ENCODE measurements around the gene SUCNR1. TPM values are rescaled to one million over a fixed set of nuclear protein-coding genes. Genes with fewer than 3 reads are reported as not detected.

The SUCNR1 gene
- total RNA-seq, 2 experiments from 2014 or later, result not detected

DNA sequence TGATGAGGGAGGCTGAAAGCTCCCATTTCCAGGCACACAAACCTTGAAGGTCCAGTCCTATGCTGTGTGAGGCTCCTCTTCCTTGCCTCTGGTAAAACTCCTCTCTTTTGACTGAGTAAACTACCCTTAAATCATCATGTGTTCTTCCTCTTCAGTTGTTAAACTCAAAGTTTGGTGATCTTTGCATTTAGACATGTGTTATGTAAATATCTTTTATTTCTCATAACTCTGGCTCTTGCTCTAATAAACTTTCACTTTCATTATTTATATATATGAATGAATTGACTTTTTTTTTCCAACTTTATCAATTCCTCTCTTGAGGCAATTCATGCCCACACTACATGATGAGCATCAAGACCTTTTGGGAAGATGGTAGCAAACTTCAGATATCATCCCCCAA lies 26.6 kb downstream of the SUCNR1 start:
- H3K27me3 Mint-ChIP-seq, result peaks cover 3% of the 10 kb centered on the region
- ChIA-PET POLR2A (no interaction called here), CTCF (no interaction called here)
- H3K36me3 Mint-ChIP-seq (ENCODE audit: low read depth), result no peaks in the 10 kb centered on the region
- DNase-seq, result no peak
- H3K27ac Mint-ChIP-seq, result no peak overlapping the region
- peaks cover 31% of the 10 kb centered on the region for H3K4me1 Mint-ChIP-seq
- H3K9me3 Mint-ChIP-seq, result no peaks in the 10 kb centered on the region
- H3K4me3 Mint-ChIP-seq, result no peak overlapping the region

DNA sequence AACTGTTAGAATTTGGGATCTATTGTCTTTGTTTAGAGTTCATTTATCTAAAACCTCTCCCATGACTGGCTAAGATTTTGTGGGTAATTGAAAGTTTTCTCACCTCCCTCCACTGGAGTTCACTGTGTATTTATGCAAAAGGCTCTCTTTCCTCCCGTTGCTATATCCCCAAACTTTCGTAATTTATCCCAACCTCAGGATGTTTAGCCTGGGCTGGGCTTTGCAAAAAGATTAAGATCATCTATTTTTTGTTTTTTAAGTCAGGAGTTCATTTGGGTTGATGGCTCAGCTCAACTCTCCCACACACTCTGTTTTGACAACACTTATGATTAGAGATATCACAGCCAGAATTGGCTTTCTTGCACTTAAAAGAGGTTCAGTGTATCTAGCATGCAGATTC lies 27.0 kb downstream of the SUCNR1 start:
- H3K27ac Mint-ChIP-seq, result peak overlapping the region; percentile 2
- H3K27me3 Mint-ChIP-seq, result peaks cover 3% of the 10 kb centered on the region
- no peak overlapping the region for H3K4me3 Mint-ChIP-seq
- H3K36me3 Mint-ChIP-seq (ENCODE audit: low read depth), result no peaks in the 10 kb centered on the region
- ChIA-PET POLR2A (no interaction called here), CTCF (no interaction called here)
- H3K9me3 Mint-ChIP-seq, result no peaks in the 10 kb centered on the region
- H3K4me1 Mint-ChIP-seq, result peaks cover 27% of the 10 kb centered on the region
- DNase-seq, result no peak

DNA sequence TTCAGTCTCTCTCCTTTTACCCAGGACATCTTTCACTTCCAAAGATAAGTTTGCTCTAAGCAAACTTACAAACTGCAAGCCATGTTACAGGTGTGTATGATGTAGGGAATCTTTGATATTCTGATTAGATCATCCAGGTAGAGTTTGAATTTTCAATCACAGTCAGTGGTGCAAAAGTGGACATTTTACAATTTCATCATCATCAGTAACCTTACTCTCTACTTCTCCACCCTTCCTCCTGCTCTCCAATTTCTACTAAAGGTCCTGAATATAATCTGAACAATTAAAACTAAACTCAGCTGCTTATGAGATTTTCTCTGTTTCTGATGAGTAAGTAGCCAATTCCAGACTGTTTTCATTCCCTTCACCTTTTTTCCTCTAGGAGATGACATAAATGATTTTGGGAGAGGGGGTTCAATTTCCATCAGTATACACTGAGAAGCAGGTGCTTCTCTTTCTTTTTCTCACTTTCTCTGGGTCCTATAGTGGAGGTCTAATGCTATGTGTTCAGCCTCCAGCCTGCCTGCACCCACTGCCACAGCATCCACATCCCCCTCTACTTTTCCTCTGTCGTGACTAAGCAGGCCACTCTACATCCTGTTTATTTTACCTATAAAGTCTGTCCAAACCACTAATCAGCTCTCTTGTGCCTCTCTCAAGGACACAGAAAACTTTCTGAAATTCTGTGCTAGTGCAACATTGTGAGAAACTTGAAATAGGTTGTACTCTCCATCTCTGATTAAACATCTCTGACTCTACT lies 27.6 kb downstream of the SUCNR1 start:
- no peaks in the 10 kb centered on the region for H3K9me3 Mint-ChIP-seq
- CTCF ChIA-PET, result interaction anchor here (1.3 to 1.4 kb wide), 2 partner anchors 12 to 16 kb away, joined by 3 read pairs; no protein-coding TSS in a partner anchor
- H3K36me3 Mint-ChIP-seq (ENCODE audit: low read depth), result no peaks in the 10 kb centered on the region
- no peak overlapping the region for H3K27ac Mint-ChIP-seq
- DNase-seq, result no peak
- no peak overlapping the region for H3K4me3 Mint-ChIP-seq
- peaks cover 3% of the 10 kb centered on the region for H3K27me3 Mint-ChIP-seq
- peaks cover 23% of the 10 kb centered on the region for H3K4me1 Mint-ChIP-seq
- POLR2A ChIA-PET, result no interaction called here

DNA sequence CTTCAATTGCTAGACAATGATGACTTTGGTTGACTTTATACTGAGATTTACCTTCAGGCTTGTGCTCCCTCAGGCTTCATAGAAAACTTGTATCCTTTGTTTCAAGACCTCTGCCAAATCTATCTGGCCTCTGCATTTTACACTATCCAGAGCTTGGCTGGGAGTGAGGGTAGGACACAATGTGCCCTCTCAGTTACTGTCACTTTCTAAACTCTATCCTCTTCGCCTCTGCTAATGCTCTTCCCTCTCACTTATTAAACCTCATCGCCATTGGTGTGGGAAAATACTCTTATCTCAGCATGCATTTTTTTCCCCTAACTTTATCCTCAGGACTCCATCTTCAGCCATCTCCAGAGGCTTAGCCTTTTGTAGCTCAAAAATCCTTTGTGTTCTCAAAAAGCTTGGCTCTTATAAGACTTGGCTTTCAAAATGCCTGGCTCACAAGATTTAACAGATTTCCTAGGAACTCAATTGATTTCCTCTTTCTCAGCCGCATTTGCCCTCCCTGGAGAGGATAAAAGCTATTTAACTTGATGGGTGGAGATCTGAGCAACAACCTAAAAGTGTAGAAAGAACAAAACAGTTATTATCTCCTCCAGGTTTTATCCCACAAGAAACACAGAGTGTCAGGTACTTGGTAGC lies 28.3 kb downstream of the SUCNR1 start:
- Mint-ChIP-seq H3K9me3 (no peaks in the 10 kb centered on the region), H3K4me1 (peaks cover 21% of the 10 kb centered on the region), H3K36me3 (ENCODE audit: low read depth) (no peaks in the 10 kb centered on the region), H3K27ac (no peak overlapping the region), H3K4me3 (no peak overlapping the region), H3K27me3 (peaks cover 3% of the 10 kb centered on the region)
- ChIA-PET POLR2A (no interaction called here), CTCF (interaction anchor here (0.7 to 1.4 kb wide), 4 partner anchors 9 to 170 kb away, joined by 3 read pairs; no protein-coding TSS in a partner anchor)
- no peak for DNase-seq

DNA sequence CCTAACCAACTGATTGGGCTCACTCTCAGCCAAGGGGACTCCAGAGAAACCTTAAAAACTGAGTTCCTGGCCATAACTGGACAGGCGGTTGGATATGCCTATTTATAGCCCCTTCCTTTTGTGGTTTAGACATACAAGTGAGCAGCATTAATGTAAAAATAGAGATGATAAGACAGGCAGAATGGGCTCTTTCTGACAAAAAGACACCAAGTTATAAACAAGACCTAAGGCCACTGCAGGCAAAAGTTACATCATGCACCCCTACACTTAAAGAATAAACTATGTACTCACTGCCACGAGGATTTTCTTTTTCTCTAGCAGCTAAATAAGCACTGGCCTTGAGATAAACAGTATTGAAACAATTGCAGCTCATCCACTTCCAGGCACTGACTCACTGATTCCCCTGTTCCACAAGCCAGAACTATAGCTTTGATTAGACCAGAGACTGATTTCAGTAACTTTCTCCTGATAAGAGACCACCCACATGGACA lies 30.1 kb downstream of the SUCNR1 start:
- no peaks in the 10 kb centered on the region for H3K36me3 Mint-ChIP-seq (ENCODE audit: low read depth)
- H3K27ac Mint-ChIP-seq, result no peak overlapping the region
- POLR2A ChIA-PET, result no interaction called here
- H3K9me3 Mint-ChIP-seq, result no peaks in the 10 kb centered on the region
- no peak overlapping the region for H3K4me3 Mint-ChIP-seq
- no peak for DNase-seq
- peaks cover 3% of the 10 kb centered on the region for H3K27me3 Mint-ChIP-seq
- peaks cover 21% of the 10 kb centered on the region for H3K4me1 Mint-ChIP-seq
- CTCF ChIA-PET, result interaction anchor here (0.7 kb wide), 1 partner anchor 8 kb away, joined by 7 read pairs; no protein-coding TSS in a partner anchor

DNA sequence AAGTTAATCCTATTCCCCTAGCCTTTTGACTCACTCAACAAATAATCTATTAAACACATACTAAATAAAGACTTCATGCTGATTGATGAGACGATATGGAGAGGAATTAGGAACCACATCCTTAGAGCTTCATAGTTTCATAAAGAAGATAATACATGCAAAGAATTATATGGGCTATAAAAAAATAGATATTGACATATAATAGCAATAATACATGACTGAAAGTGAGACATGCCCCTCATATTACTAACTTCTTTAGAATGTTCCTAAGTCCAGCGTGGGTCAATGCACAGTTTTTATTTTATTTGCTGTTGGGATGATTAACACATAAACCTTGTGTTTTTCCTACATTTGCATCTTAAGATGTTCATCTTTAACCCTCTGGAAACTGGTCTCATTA lies 32.2 kb downstream of the SUCNR1 start:
- no peak overlapping the region for H3K27ac Mint-ChIP-seq
- H3K4me3 Mint-ChIP-seq, result no peak overlapping the region
- no peaks in the 10 kb centered on the region for H3K36me3 Mint-ChIP-seq (ENCODE audit: low read depth)
- ChIA-PET CTCF (no interaction called here), POLR2A (no interaction called here)
- H3K27me3 Mint-ChIP-seq, result peaks cover 10% of the 10 kb centered on the region
- no peak for DNase-seq
- peaks cover 12% of the 10 kb centered on the region for H3K4me1 Mint-ChIP-seq
- no peaks in the 10 kb centered on the region for H3K9me3 Mint-ChIP-seq

DNA sequence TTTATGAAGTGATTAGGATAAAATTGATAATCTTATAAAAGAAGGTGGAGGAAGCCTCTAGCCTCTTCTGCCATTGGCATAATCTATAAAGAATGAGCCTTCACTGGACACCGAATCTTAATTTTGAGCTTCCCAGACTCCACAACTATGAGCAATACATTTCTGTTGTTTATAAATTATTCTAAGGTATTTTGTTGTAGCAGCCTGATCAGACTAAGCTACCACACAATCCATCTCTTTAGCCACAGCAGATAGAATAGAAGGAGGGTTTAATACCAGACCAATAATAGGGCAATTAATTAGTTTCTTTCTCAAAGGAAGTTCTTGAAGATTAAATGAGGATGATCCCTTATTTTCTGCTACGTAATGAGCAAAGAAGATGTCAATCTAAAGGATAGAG lies 33.3 kb downstream of the SUCNR1 start:
- Mint-ChIP-seq H3K27ac (no peak overlapping the region), H3K36me3 (ENCODE audit: low read depth) (no peaks in the 10 kb centered on the region), H3K9me3 (no peaks in the 10 kb centered on the region), H3K4me3 (no peak overlapping the region), H3K4me1 (peaks cover 1% of the 10 kb centered on the region), H3K27me3 (peaks cover 14% of the 10 kb centered on the region)
- CTCF ChIA-PET, result no interaction called here
- POLR2A ChIA-PET, result no interaction called here
- no peak for DNase-seq

DNA sequence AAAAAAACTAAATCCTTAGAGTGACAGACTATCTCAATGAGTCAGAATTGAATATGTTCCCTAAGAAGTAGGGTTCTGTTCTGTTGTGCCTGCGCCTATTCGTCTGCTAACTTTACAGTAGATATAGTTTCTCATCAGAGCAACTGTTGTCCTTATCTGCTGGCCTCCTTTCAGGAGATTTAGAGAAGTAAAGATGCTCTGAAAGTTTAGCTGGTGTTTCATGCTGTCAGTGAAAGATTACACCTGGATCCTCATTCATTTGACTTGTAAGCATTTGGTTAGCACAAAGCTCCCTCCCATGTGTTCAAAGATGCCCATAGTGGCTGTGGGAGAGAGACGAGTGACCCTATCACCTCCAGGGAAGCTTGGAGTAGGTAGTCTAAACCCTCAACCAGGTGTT lies 35.0 kb downstream of the SUCNR1 start:
- POLR2A ChIA-PET, result no interaction called here
- no peak overlapping the region for H3K4me3 Mint-ChIP-seq

DNA sequence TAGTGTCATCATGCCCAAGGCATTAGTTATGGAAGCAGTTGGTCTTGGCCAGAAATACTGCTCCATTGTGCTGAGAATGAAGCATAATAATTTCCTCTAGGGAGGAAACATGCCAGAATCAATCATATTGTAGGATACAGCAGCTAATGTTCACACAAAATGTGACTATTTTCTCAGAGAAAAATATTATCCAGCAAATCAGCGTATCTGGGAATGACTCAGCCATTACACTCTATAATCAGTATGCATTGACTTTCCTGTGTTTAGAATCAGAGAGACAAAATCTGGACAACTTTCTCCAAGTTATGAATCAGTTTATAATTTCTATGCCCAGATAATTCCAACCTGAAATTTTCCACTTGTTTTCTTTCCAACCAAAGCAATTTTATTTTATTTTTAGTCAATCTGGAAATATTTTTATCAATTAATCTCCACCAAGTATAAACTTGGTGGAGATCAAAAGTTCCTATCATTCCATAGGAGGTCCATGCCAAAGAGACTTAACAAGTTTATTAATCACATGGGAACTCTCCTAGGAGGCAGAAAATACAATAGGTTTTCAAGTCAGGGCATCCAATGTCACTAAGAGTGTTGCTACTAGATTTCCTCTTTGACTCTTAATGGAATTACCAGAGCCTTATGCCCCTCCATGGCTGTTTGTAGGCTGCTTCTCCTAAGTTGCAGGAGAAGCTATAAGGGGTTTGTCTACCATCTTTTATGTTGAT lies 36.4 kb downstream of the SUCNR1 start:
- no peak overlapping the region for H3K27ac Mint-ChIP-seq
- DNase-seq, result no peak
- no peak overlapping the region for H3K4me3 Mint-ChIP-seq
- H3K9me3 Mint-ChIP-seq, result no peaks in the 10 kb centered on the region
- peaks cover 11% of the 10 kb centered on the region for H3K27me3 Mint-ChIP-seq
- CTCF ChIA-PET, result interaction anchor here (0.6 kb wide), 1 partner anchor 614 kb away, joined by 3 read pairs; no protein-coding TSS in a partner anchor
- no peaks in the 10 kb centered on the region for H3K4me1 Mint-ChIP-seq
- no peaks in the 10 kb centered on the region for H3K36me3 Mint-ChIP-seq (ENCODE audit: low read depth)
- POLR2A ChIA-PET, result no interaction called here

More for the DNA sequence above, 35.0 kb downstream of the SUCNR1 start:
- CTCF ChIA-PET, result interaction anchor here (0.7 kb wide), 1 partner anchor 184 kb away, joined by 3 read pairs; no protein-coding TSS in a partner anchor
- H3K27ac Mint-ChIP-seq, result no peak overlapping the region
- no peaks in the 10 kb centered on the region for H3K9me3 Mint-ChIP-seq
- no peaks in the 10 kb centered on the region for H3K36me3 Mint-ChIP-seq (ENCODE audit: low read depth)
- peaks cover 11% of the 10 kb centered on the region for H3K27me3 Mint-ChIP-seq
- H3K4me1 Mint-ChIP-seq, result no peaks in the 10 kb centered on the region
- DNase-seq, result no peak

DNA sequence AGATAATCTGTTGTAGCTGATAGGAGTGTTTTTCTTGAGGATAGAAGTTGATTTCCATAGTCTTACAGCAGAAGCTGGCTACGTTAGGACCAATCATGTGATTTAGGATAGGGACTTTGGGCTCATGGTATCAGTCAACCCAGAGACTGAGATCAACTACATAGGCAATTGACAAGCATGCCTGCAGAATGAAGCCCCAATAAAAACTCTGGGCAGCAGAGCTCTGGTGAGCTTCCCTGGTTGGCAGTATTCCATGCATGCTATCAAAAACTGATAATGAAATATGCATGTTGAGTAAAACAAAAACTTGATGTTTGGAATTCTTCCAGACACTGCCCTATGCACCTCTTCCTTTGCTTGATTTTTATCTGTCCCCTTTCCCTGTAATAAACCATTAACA lies 38.0 kb downstream of the SUCNR1 start:
- Mint-ChIP-seq H3K27me3 (peaks cover 11% of the 10 kb centered on the region), H3K36me3 (ENCODE audit: low read depth) (no peaks in the 10 kb centered on the region), H3K4me3 (no peak overlapping the region), H3K9me3 (no peaks in the 10 kb centered on the region), H3K27ac (no peak overlapping the region), H3K4me1 (no peaks in the 10 kb centered on the region)
- ChIA-PET POLR2A (no interaction called here), CTCF (no interaction called here)
- DNase-seq, result no peak

DNA sequence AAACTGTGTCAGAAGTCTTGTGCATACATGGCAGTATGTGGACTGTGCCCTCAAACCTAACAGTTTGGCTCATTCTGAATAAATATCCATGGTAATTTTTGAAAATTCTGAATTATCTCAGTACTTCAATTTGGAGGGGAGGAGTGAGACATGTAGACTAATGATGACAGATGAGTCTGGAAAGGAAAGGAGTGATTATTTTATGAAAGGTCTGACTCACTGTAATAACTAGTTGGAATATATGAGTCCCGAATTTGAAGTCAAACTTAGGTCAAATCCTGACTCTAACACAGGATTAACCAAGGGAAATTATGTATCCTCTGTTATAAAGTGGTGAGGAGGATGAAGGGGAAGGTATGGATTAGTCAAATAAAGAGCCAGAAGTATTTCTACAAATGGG lies 38.6 kb downstream of the SUCNR1 start:
- CTCF ChIA-PET, result no interaction called here
- Mint-ChIP-seq H3K4me1 (no peaks in the 10 kb centered on the region), H3K36me3 (ENCODE audit: low read depth) (no peaks in the 10 kb centered on the region), H3K27me3 (peaks cover 11% of the 10 kb centered on the region), H3K27ac (no peak overlapping the region), H3K9me3 (no peaks in the 10 kb centered on the region), H3K4me3 (no peak overlapping the region)
- POLR2A ChIA-PET, result no interaction called here
- DNase-seq, result no peak

DNA sequence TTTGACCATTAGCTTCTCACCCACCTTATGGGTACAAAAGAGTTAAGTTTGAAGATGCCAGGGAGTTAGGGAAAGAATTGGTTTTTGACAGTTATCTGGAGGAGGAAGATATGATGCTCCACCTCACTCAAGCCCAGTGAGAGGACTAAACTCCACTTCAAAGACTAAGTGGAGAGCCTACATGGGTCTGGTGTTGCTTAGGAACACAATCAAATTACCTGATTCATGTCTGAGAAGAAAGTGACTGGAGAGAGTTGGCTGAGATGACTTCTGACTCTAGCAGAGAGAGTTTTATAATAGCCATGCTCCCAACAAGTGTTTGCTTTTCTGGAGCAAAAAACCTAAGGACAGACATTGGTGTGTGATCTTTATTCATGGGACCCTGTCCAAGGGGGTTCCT lies 43.3 kb downstream of the SUCNR1 start:
- H3K36me3 Mint-ChIP-seq (ENCODE audit: low read depth), result no peaks in the 10 kb centered on the region
- POLR2A ChIA-PET, result no interaction called here
- no peaks in the 10 kb centered on the region for H3K27me3 Mint-ChIP-seq
- no peaks in the 10 kb centered on the region for H3K4me1 Mint-ChIP-seq
- no peak overlapping the region for H3K27ac Mint-ChIP-seq
- no peaks in the 10 kb centered on the region for H3K9me3 Mint-ChIP-seq
- DNase-seq, result no peak
- no peak overlapping the region for H3K4me3 Mint-ChIP-seq
- CTCF ChIA-PET, result interaction anchor here (0.9 kb wide), 1 partner anchor 15 kb away, joined by 3 read pairs; no protein-coding TSS in a partner anchor
